NCI-H1092 (cell line): ENCODE measurements around the gene TMEM135.
"Not testable (repeated sequence)": the region's sequence is repeated elsewhere in the genome, so short reads cannot be mapped to it uniquely, and the experiment has no call there.

Experiments
- DNase-seq: peaks from one replicate; lab custom pipeline; 2025; lab: John Stamatoyannopoulos, UW

TMEM135 gene

DNA sequence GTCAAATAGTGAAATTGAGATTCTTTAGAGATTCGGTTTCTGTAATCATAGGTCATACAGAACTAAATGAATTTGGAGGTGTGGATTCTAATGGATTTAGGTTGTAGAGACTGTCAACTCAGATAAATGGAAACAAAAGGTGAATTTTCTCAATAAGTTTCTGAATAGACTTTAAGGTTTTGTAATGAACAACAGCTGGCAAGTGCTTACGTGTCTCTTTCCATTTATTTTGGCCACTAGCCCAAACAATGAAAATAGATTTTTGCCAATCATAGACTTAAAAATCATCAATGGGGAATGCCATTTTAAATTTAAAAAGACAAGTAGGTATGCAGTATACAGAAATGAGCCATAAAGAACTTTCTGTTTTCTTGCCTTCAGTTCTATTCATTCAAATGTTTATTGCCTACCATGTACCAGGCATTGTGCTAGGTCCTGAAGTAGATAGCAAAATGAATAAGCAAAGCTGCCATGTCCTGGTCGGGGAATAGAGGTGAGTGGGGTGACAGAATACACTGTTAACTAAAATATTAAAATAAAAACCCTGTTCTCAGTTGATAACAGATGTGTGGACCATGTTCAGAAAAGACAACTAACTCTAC is 16.9 kb upstream of the TMEM135 start:
- no peak for DNase-seq

DNA sequence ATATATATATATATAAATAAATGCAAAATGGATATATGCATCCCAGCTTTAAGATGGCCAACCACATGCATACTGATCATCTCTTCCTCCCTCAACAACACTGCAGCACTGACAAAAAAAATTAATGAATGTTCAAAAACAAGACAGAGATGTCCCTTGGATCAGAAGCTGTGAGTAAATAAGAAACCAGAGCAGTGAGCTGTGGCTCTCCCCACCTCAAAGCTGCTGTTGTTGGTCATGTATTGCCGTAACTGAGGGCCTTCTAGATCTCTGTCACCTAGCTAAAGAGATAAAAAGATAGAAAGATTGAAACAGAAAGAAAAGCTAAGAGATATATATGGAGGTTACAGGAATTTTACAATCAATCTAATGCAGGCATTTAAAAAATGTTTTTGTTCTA is 15.5 kb upstream of the TMEM135 start:
- no peak for DNase-seq

DNA sequence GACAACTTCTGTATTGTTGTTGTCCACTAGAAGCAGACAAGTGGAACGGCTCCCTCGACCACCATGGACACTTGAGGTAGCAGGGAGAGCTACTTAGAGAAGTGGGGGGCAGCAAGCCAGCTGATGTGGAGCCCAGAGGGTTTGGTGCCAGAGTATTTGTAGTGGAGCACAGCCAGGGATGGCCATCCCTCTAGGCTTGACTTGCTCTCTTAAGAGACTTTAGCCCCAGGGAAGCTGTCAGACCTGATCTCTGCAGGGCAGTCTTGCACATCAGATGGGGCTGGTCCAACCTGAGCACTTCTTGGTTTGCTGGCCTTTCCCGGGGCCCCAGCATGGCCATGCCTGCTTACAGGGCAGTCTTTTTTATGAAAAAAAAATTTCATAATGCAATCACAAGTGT is 15.0 kb upstream of the TMEM135 start:
- DNase-seq = no peak

DNA sequence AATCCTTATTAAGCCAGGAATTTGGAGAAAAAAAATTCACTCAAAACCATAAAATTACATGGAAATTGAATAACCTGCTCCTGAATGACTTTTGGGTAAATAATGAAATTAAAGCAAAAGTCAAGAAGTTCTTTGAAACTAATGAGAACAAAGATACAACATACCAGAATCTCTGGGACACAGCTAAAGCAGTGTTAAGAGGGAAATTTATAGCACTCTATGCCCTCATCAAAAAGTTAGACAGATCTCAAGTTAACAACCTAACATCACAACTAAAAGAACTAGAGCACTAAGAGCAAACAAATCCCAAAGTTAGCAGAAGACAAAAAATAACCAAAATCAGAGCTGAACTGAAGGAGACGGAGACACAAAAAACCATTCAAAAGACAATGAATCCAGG is 11.3 kb upstream of the TMEM135 start:
- DNase-seq = not testable (repeated sequence)

DNA sequence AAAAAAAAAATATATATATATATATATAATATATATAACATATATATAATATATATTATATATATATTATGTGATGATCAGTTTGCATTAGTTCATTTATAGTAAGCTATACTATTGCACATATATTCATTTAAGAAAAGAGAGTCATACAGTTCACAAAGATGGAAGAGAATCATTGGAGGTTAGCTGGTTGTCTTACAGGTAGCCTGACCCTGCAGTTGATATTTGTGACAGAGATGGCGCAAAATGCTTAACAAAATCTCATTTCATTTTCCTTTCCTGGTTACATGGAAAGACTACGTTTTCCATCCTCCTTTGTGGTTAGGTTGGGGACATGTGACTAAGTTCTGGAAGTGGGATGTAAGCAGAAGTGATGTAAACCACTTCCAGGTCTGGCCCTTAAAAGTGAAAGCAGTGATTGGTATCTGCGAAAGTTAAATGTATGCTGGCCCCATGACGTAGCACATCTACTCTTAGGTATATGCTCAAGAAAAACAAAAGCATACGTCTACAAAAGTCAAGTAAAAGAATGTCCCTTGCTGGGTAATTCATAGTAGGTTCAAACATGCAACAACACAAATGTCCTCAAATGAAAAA is 7.2 kb upstream of the TMEM135 start:
- no peak for DNase-seq

DNA sequence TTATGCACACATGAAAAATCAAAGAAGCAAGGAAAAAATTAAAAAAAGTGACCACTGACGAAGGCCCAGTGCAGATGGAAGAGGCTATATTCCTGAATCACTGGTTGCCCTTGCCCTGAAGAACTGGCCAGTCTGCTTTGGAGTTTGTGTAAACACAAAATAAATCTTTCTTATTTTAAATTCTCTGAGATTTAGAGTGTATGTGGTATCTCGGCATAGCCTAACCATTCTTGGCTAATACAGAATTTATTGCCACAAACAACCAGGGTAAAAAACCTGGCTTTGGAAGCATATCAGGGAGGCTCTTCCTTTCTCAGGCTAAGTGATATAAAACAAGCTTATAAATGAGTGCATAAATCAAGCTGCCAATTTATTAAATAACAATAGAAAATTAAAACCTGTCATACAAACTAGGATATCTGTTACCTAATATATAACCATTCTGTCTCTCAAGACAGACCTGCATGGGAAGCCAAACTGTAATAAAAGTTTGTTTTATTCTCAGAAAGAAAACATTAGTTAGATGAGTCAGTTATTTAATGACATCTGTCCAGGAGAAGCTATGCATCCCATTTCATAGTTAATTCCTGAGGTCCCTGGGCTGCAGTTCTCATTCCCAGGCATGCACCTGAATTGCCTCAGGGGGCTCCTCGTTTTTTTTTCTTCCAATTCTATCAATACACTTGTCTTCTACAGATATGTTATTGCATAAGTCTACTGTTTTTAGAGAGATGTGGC is 6.1 kb upstream of the TMEM135 start:
- DNase-seq = no peak

DNA sequence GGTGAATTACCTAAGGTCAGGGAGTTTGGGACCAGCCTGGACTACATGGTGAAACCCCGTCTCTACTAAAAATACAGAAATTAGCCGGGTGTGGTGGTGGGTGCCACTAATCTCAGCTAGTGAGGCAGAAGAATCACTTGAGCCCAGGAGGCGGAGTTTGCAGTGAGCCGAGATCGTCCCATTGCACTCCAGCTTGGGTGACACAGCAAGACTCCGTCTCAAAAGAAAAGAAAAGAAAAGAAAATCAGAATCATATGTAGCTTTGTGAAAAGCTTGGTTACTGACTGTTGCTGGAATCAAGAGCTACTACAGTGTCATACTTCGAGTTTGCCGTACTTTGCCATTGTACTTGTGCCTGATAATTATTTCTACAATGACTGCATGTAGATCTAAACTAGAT is 4.2 kb upstream of the TMEM135 start:
- DNase-seq = no peak

DNA sequence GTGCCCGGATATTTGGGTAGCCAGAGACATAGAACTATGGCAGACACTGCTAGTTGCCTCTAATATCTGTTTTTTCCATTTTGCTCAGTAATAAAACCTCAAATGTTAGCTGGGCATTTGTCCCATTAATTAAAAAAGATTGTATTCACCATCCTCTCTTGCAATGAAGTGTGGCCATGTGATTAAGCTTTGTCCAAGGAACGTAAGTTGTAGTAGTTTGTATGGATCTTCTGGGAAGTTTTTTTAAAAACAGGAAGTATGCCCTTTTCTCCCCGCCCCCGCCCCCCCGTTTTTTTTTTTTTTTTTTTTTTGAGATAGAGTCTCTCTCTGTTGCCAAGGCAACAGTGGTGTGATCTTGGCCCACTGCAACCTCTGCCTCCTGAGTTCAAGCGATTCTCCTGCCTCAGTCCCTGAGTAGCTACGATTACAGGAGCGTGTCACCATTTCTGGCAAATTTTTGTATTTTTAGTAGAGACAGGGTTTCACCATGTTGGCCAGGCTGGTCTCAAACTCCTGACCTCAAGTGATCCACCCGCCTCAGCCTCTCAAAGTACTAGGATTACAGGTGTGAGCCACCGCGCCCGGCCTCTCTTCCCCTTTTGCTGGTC is 1.7 kb upstream of the TMEM135 start:
- no peak for DNase-seq

DNA sequence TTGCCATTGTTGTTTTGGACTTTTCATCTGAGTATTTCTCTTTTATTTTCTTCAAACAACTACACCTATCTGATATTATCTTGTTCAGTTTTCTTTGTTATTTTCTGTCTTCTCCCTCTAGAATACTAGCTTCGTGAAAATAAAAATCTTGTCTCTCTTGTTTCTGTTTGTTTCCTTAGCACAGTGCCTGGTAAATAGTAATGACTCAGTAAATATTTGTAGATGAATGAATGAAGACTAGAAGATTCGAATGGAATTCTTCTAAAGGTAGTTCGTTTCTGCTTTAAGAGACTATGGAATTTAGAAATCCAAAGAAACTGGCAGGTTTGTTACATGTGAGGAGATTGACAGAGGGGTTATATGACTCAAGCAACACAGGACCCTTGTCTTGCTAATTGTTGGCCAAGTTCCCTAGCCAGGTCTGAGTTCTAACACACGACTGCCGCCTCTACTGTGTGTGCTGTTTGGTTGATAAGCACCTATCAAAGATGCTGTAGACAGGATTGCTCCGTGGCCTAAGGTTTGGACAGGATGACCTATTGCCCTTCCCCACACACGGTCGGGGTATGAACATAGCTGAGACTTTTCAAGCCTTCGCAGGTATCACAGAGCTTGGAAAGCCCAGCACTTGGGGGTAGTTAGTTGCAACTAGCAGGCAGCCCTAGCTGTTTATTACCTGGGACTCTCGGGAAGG is 831 bp upstream of the TMEM135 start:
- DNase-seq = no peak

DNA sequence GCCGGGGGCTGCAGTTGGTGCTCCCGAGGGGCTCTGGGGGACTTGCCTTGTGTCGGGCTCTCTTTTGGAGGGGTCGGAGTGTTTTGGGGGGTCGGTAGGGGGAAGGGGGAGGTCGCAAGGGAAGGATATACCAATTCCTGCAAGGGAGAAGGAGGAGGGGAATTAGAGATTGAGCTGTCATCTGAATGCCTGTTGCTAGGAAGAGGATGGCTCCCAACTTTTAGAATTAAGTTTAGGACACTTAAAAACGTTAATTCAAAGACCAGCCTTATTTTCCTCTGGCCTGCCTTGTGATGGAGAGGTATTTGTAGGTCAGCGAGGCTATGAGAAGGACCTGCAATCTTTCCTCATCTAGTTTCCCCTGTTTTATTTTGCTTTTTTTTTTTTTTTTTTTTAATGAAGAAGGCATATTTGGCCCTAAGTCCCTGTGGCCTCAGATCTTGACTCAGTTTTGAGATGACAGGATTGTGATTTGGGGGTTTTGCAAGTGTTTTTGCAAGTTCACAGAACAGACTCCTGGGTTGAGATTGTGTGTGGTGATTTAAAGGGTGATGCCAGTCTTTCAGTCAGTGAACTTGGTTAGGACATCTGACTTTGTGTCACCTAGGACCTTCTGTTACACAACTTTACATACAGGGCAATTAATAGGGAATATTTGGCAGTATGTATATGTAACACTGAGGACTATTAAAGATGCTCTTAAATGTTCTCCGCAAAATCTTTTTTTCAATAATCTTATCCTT is 672 bp downstream of the TMEM135 start:
- DNase-seq = no peak

DNA sequence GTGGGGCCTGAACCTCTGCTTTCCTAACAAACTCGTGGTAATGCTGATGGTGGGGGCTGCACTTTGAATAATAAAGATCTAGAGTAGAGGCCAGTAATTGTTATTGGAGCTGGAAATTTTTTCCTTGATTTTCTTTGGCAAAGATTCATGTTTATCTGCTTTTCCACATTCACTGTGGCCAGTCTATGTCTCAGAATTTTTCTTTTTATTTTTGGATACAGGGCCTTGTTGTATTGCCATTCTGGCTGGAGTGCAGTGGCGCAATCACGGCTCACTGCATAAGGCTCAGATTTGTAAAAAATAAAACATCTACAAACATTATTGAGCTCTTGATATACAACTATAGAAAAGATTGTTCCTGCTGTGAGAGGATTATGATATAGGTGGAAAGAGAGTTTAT is 1.6 kb downstream of the TMEM135 start:
- DNase-seq = no peak

DNA sequence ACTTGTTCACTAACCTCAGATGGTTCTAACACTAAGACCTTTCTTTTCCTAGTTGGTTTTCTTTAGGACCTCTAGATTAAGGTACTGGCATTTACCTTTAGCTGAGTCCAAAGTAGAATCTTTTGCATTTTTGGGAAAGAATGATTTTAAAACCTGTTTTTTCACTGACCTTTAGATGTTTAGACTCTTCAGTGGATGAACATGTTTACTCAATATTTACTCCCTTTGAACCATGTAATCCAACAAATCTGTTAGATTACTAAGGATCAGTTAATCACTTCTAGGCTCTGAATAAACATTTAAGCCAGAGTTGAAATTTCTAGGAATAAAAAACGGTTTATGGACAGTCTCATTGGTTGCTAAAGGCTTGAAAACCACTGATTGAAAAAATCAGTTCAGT is 6.2 kb downstream of the TMEM135 start:
- DNase-seq = no peak

DNA sequence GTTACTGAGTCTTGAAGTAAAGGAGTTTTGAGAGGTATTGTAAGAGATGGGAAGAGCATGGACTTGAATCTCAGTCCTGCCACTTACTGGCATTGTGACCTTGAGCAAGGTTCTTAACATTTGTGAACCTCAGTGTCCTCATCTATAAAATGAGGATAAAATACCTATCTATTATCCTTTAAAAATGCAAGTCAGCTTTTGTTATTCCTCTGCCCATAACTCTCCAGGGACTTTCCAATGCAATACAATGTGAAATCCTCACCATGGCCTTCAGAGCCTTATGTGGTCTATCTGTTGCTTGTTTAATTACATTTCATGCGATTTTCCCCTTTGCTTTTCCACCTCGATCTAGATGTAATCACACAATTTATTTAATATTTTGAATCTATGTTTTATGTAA is 9.1 kb downstream of the TMEM135 start:
- no peak for DNase-seq

DNA sequence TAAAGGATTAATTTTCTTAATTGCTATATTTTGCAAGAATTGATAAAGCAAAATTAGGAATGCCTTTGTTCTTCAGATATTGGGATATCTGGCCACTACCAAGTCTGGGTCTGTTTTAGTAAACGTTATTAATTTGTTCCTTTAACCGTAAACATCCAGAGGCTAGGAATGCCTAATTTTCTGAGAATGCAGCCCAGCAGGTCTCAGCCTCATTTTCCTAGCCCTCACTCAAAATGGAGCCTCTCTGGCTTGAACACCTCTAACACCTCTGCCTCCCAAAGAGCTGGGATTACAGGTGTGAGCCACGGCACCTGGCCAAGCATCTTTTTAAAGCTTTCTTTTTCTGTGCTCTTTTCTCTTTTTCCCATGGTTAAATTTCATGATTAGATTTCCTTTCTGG is 18.4 kb downstream of the TMEM135 start:
- DNase-seq = no peak

DNA sequence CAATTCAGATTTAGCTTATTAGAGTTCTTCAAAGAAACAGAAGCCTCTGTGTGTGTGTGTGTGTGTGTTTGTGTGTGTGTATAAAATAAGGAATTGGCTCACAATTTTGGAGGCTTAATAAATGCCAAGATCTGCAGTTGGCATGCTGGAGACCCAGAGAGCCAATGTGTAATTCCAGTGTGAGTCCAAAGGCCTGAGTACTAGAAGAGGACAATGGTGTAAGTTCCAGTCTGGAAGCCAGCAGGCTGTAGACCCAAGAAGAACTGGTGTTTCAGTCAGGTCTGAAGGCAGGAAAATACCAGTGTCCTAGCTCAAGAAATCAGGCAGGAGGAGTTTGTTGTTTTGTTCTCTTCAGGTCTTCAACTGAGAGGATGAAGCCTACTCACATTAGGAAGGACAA is 20.0 kb downstream of the TMEM135 start:
- DNase-seq = no peak

DNA sequence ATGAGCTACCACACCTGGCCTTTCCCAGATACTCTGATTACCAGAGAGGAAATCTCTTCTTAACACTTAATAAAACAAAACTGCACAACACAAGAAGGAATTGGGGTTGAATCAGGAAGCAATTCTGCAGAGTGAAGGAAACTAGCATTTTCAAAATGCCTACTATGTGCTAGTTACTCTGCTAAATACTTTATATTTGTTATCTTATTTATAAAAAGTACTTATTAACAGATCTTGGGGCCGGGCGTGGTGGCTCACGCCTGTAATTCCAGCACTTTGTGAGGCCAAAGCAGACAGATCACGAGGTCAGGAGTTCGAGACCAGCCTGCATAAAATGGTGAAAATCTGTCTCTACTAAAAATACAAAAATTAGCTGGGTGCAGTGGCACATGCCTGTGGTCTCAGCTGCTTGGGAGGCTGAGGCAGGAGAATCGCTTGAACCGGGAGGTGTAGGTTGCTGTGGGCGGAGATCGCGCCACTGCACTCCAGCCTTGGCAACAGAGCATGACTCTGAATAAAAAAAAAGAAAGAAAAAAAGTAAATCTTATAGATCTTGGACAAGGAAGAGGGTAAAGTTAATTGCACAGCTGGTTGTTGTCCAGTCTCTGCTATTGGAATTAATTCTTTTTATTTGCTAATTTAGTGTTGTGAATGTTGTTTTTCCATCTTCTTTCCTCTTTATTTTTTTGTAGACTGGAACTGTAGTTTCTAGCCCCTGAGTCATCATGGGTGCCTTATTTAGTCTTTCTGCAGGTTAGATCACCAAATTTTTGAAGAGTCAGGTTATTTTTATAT is 22.1 kb downstream of the TMEM135 start:
- DNase-seq = no peak

DNA sequence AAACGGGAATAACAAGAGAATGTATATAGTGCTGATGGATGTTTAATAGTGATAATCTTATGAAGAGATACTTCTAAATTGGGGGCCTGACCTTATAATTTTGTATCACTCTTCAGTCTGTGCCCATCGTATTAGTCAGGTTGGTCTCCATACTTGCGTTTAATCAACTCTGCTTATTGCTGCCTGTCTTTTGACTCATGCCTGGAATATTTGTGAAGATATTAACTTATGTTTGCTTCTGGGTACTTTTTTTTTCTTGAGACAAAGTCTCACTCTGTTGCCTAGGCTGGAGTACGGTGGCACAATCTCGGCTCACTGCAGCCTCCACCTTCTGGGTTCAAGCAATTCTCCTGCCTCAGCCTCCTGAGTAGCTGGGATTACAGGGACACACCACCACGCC is 24.0 kb downstream of the TMEM135 start:
- DNase-seq = no peak

DNA sequence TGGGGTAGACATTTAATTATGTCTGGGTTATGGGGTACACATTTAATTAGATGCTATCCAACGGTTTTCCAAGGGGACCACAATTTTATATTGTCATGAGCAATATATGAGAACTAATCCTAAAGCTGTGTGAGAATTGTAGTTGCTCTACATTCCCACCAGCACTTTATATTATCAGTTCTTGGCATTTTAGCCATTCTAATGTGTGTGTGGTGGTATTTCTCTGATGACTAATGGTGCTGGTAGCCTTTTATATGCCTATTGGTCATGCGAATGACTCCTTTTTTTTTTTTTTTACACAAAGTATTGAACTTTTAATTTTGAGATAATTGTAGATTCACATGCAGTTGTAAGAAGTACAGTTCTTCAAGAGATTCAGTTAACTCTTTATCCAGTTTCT is 26.2 kb downstream of the TMEM135 start:
- no peak for DNase-seq

DNA sequence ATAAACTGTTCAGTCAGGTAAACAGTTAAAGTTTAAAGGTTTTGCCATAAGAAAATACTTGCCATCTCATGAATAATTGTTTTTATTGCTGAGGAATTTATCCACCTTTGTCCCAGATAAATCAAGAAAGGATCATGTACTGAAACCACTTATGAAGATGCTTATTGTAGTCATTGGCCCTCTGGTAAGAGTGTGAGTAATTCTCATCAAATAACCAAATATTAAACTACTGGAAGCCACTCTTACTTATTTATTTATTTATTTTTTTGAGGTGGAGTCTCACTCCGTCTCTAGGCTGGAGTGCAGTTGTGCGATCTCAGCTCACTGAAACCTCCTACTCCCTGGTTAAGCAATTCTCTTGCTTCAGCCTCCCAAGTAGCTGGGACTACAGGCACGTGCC is 35.1 kb downstream of the TMEM135 start:
- DNase-seq = no peak

DNA sequence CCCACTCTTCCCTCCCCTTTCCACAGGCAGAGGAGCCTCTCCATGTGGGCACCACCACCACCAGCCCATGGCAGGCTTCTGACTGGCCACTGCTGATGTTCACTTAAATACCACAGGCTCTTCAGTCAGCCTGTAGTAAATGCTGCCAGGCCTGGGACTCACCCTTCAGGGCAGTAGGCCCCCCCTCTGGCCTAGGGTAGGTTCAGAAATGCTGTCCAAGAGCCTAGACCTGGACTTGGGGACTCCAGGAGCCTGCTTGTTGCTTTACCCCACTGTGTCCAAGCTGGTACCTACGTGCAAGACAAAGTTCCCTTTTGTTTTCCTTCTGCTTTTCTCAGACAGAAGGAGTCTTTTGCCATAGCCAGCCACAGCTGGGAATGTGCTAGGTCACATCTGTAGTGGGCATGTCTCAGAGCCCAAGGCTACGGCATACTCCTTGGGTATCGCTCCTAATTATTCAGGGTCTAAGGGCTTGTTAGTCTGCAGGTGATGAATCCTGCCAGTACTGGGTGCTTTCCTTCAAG is 38.6 kb downstream of the TMEM135 start:
- DNase-seq = no peak

DNA sequence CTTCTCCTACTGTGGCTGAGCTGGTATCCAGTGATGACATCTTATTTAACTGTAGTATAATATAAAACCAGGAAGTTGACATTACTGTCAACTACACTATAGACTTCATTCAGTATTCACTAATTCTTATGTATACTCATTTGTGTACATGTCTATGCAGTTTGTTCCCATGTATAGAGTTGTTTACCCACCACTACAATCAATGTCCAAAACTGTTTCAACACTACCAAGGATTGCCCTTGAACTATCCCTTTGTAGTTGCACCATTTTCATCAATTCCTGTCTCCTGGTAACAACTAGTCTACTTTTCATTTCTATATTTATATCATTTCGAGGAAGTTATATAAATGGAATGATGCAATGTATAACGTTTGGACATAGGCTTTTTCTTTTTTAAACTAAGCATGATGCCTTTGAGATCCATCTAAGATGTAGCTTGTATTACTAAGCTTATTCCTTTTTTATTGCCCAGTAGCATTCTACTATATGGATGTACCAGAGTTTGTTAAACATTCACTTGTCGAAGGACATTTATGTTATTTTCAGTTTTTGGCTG is 39.2 kb downstream of the TMEM135 start:
- DNase-seq = no peak
